BLaER1 (cell line): ENCODE results near the gene HOXB1.

Experiments
- H3K27ac ChIP-seq: shearing (Covaris generic); formaldehyde crosslinking; 2 replicates; pipeline ENCODE4 v1.8.1; 2022
- H3K27me3 ChIP-seq: shearing (Covaris generic); formaldehyde crosslinking; 2 replicates; pipeline ENCODE4 v1.8.1; 2022
- H3K36me3 ChIP-seq: shearing (Covaris generic); formaldehyde crosslinking; 2 replicates; pipeline ENCODE4 v1.8.1; 2022
- H3K4me1 ChIP-seq: shearing (Covaris generic); formaldehyde crosslinking; 2 replicates; pipeline ENCODE4 v1.8.1; 2022
- H3K4me2 ChIP-seq: shearing (Covaris generic); formaldehyde crosslinking; 2 replicates; pipeline ENCODE4 v1.8.1; 2022
- H3K4me3 ChIP-seq: shearing (Covaris generic); formaldehyde crosslinking; 2 replicates; pipeline ENCODE4 v1.8.1; 2022
- H3K9ac ChIP-seq: shearing (Covaris generic); formaldehyde crosslinking; 2 replicates; pipeline ENCODE4 v1.8.1; 2022
- H3K9me3 ChIP-seq: shearing (Covaris generic); formaldehyde crosslinking; 2 replicates; pipeline ENCODE4 v1.8.1; 2022
- H4K20me1 ChIP-seq: shearing (Covaris generic); formaldehyde crosslinking; 2 replicates; pipeline ENCODE4 v1.8.1; 2022
- Cebpa-rat ChIP-seq: shearing (Covaris generic); IDR thresholded peaks from 2 replicates; pipeline ENCODE4 v1.8.1; 2022

HOXB1 gene

GRCh38 chr17:48567646-48568354 lies 37.0 kb upstream of the HOXB1 start:
- Histone ChIP-seq H3K27ac (no peak overlapping the region), H3K9ac (no peak overlapping the region), H3K27me3 (peaks cover 99% of the 10 kb centered on the region), H3K36me3 (no peaks in the 10 kb centered on the region), H3K9me3 (no peaks in the 10 kb centered on the region), H4K20me1 (peaks cover 91% of the 10 kb centered on the region), H3K4me2 (no peak overlapping the region), H3K4me1 (no peaks in the 10 kb centered on the region), H3K4me3 (no peak overlapping the region)
- no peak for TF ChIP-seq Cebpa-rat

GRCh38 chr17:48567209-48567608 lies 36.4 kb upstream of the HOXB1 start:
- Histone ChIP-seq H3K9me3 (no peaks in the 10 kb centered on the region), H3K36me3 (no peaks in the 10 kb centered on the region), H3K27ac (no peak overlapping the region), H3K27me3 (peaks cover 99% of the 10 kb centered on the region), H4K20me1 (peaks cover 88% of the 10 kb centered on the region), H3K4me1 (no peaks in the 10 kb centered on the region), H3K9ac (no peak overlapping the region), H3K4me2 (no peak overlapping the region), H3K4me3 (no peak overlapping the region)
- TF ChIP-seq Cebpa-rat = no peak

GRCh38 chr17:48566717-48567116 lies 35.9 kb upstream of the HOXB1 start:
- Histone ChIP-seq H3K4me1 (no peaks in the 10 kb centered on the region), H3K9me3 (no peaks in the 10 kb centered on the region), H3K27ac (no peak overlapping the region), H3K9ac (no peak overlapping the region), H3K36me3 (no peaks in the 10 kb centered on the region), H3K4me2 (no peak overlapping the region), H4K20me1 (peaks cover 83% of the 10 kb centered on the region), H3K27me3 (peaks cover 99% of the 10 kb centered on the region), H3K4me3 (no peak overlapping the region)
- no peak for TF ChIP-seq Cebpa-rat

- Histone ChIP-seq H3K4me3 (no peak overlapping the region), H3K4me2 (no peak overlapping the region), H4K20me1 (peaks cover 77% of the 10 kb centered on the region), H3K27me3 (peaks cover 99% of the 10 kb centered on the region), H3K9me3 (no peaks in the 10 kb centered on the region), H3K9ac (no peak overlapping the region), H3K27ac (no peak overlapping the region), H3K36me3 (no peaks in the 10 kb centered on the region), H3K4me1 (no peaks in the 10 kb centered on the region)
- TF ChIP-seq Cebpa-rat = no peak
Measured at GRCh38 chr17:48565925-48566710, 35.3 kb upstream of the HOXB1 start.

GRCh38 chr17:48565022-48565554 lies 34.3 kb upstream of the HOXB1 start:
- Histone ChIP-seq H4K20me1 (peaks cover 74% of the 10 kb centered on the region), H3K4me2 (no peak overlapping the region), H3K9me3 (no peaks in the 10 kb centered on the region), H3K27ac (no peak overlapping the region), H3K27me3 (peaks cover 99% of the 10 kb centered on the region), H3K4me3 (no peak overlapping the region), H3K36me3 (no peaks in the 10 kb centered on the region), H3K4me1 (no peaks in the 10 kb centered on the region), H3K9ac (no peak overlapping the region)
- no peak for TF ChIP-seq Cebpa-rat

GRCh38 chr17:48564188-48565021 lies 33.6 kb upstream of the HOXB1 start:
- Histone ChIP-seq H3K4me1 (no peaks in the 10 kb centered on the region), H3K27ac (no peak overlapping the region), H3K4me2 (no peak overlapping the region), H3K4me3 (no peak overlapping the region), H3K27me3 (peaks cover 99% of the 10 kb centered on the region), H4K20me1 (peaks cover 75% of the 10 kb centered on the region; the same call in 1 of the 2 replicates), H3K9ac (no peak overlapping the region), H3K36me3 (no peaks in the 10 kb centered on the region), H3K9me3 (no peaks in the 10 kb centered on the region)
- TF ChIP-seq Cebpa-rat = no peak

GRCh38 chr17:48563867-48564187 lies 33.0 kb upstream of the HOXB1 start:
- H4K20me1 ChIP-seq = peaks cover 76% of the 10 kb centered on the region; the same call in 1 of the 2 replicates
- no peaks in the 10 kb centered on the region for H3K36me3 ChIP-seq
- TF ChIP-seq Cebpa-rat = no peak
- H3K4me1 ChIP-seq = no peaks in the 10 kb centered on the region
- H3K9me3 ChIP-seq = no peaks in the 10 kb centered on the region
- peaks cover 99% of the 10 kb centered on the region for H3K27me3 ChIP-seq
- no peak overlapping the region for H3K9ac ChIP-seq
- H3K4me2 ChIP-seq = no peak overlapping the region
- H3K4me3 ChIP-seq = no peak overlapping the region
- no peak overlapping the region for H3K27ac ChIP-seq

GRCh38 chr17:48563385-48563838 lies 32.6 kb upstream of the HOXB1 start:
- no peaks in the 10 kb centered on the region for H3K9me3 ChIP-seq
- no peak overlapping the region for H3K9ac ChIP-seq
- no peaks in the 10 kb centered on the region for H3K4me1 ChIP-seq
- H3K4me2 ChIP-seq = no peak overlapping the region
- TF ChIP-seq Cebpa-rat = no peak
- H3K4me3 ChIP-seq = no peak overlapping the region
- peaks cover 76% of the 10 kb centered on the region; the same call in 1 of the 2 replicates for H4K20me1 ChIP-seq
- H3K27ac ChIP-seq = no peak overlapping the region
- H3K36me3 ChIP-seq = no peaks in the 10 kb centered on the region
- H3K27me3 ChIP-seq = peaks cover 99% of the 10 kb centered on the region

GRCh38 chr17:48562934-48563333 lies 32.1 kb upstream of the HOXB1 start:
- Histone ChIP-seq H3K27ac (no peak overlapping the region), H3K4me1 (no peaks in the 10 kb centered on the region), H3K9me3 (no peaks in the 10 kb centered on the region), H3K9ac (no peak overlapping the region), H3K36me3 (no peaks in the 10 kb centered on the region), H3K4me3 (no peak overlapping the region), H3K27me3 (peaks cover 99% of the 10 kb centered on the region), H4K20me1 (peaks cover 76% of the 10 kb centered on the region; the same call in 1 of the 2 replicates), H3K4me2 (no peak overlapping the region)
- TF ChIP-seq Cebpa-rat = no peak
